ENCODE data around the gene MXD1. TPM values are rescaled to one million over a fixed set of nuclear protein-coding genes. Genes with fewer than 3 reads are reported as not detected.

MXD1 gene
- total RNA-seq, 1 donor from 2014 or later, result 30.5 TPM

DNA sequence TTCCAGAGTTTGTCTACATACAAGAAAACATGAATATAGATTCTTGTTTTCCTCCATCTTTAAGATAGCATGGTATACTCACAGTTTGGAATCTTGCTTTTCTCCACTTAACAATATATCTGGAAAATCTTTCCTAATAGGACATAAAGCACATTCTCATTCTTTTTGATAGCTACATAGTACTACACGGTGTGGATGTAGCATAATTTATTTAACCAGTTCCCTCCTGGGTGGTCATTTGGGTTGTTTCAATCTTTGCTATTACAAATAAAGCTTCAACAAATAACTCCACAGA lies 19.7 kb downstream of the MXD1 start:
- TF ChIP-seq, protein P1, sequence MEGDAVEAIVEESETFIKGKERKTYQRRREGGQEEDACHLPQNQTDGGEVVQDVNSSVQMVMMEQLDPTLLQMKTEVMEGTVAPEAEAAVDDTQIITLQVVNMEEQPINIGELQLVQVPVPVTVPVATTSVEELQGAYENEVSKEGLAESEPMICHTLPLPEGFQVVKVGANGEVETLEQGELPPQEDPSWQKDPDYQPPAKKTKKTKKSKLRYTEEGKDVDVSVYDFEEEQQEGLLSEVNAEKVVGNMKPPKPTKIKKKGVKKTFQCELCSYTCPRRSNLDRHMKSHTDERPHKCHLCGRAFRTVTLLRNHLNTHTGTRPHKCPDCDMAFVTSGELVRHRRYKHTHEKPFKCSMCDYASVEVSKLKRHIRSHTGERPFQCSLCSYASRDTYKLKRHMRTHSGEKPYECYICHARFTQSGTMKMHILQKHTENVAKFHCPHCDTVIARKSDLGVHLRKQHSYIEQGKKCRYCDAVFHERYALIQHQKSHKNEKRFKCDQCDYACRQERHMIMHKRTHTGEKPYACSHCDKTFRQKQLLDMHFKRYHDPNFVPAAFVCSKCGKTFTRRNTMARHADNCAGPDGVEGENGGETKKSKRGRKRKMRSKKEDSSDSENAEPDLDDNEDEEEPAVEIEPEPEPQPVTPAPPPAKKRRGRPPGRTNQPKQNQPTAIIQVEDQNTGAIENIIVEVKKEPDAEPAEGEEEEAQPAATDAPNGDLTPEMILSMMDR (IDR thresholded peaks at IDR 0.05; ENCODE audit: insufficient read depth, low read length, severe bottlenecking), result no peak
- peaks cover 37% of the 10 kb centered on the region for H3K36me3 ChIP-seq (ENCODE audit: control insufficient read depth, insufficient read depth, low read length)
- FAIRE-seq (no peak), DNase-seq (ENCODE audit: low read depth) (no peak)
- no peak overlapping the region for H3K4me3 ChIP-seq (ENCODE audit: low read depth, low read length)
- no peaks in the 10 kb centered on the region for H3K27me3 ChIP-seq (ENCODE audit: control insufficient read depth, insufficient read depth, low read length)

- Histone ChIP-seq H3K27me3 (ENCODE audit: control insufficient read depth, insufficient read depth, low read length) (no peaks in the 10 kb centered on the region), H3K4me3 (ENCODE audit: low read depth, low read length) (no peak overlapping the region), H3K36me3 (ENCODE audit: control insufficient read depth, insufficient read depth, low read length) (peaks cover 39% of the 10 kb centered on the region)
- DNase-seq (ENCODE audit: low read depth) (no peak), FAIRE-seq (no peak)
- TF ChIP-seq, protein P1 (IDR thresholded peaks at IDR 0.05; ENCODE audit: insufficient read depth, low read length, severe bottlenecking), result no peak
Measured at GRCh38 chr2:69935011-69935410, 20.1 kb downstream of the MXD1 start.

- TF ChIP-seq, protein P1 (IDR thresholded peaks at IDR 0.05; ENCODE audit: insufficient read depth, low read length, severe bottlenecking), result no peak
- Histone ChIP-seq H3K27me3 (ENCODE audit: control insufficient read depth, insufficient read depth, low read length) (no peaks in the 10 kb centered on the region), H3K4me3 (ENCODE audit: low read depth, low read length) (no peak overlapping the region), H3K36me3 (ENCODE audit: control insufficient read depth, insufficient read depth, low read length) (peaks cover 39% of the 10 kb centered on the region)
- no peak for FAIRE-seq
- no peak for DNase-seq (ENCODE audit: low read depth)
Measured at GRCh38 chr2:69936906-69937305, 22.0 kb downstream of the MXD1 start.

GRCh38 chr2:69937968-69938367 lies 23.1 kb downstream of the MXD1 start:
- Histone ChIP-seq H3K36me3 (ENCODE audit: control insufficient read depth, insufficient read depth, low read length) (peaks cover 39% of the 10 kb centered on the region), H3K4me3 (ENCODE audit: low read depth, low read length) (no peak overlapping the region), H3K27me3 (ENCODE audit: control insufficient read depth, insufficient read depth, low read length) (no peaks in the 10 kb centered on the region)
- DNase-seq (ENCODE audit: low read depth) (no peak), FAIRE-seq (no peak)
- TF ChIP-seq, protein P1 (IDR thresholded peaks at IDR 0.05; ENCODE audit: insufficient read depth, low read length, severe bottlenecking), result no peak

- no peak for DNase-seq (ENCODE audit: low read depth)
- Histone ChIP-seq H3K27me3 (ENCODE audit: control insufficient read depth, insufficient read depth, low read length) (no peaks in the 10 kb centered on the region), H3K4me3 (ENCODE audit: low read depth, low read length) (no peak overlapping the region), H3K36me3 (ENCODE audit: control insufficient read depth, insufficient read depth, low read length) (peaks cover 39% of the 10 kb centered on the region)
- FAIRE-seq, result no peak
- TF ChIP-seq, protein P1 (IDR thresholded peaks at IDR 0.05; ENCODE audit: insufficient read depth, low read length, severe bottlenecking), result no peak
Measured at GRCh38 chr2:69939722-69940121, 24.8 kb downstream of the MXD1 start.

GRCh38 chr2:69940691-69941090 lies 25.8 kb downstream of the MXD1 start:
- FAIRE-seq, result no peak

More at GRCh38 chr2:69940691-69941090, 25.8 kb downstream of the MXD1 start:
- Histone ChIP-seq H3K27me3 (ENCODE audit: control insufficient read depth, insufficient read depth, low read length) (no peaks in the 10 kb centered on the region), H3K4me3 (ENCODE audit: low read depth, low read length) (no peak overlapping the region), H3K36me3 (ENCODE audit: control insufficient read depth, insufficient read depth, low read length) (peaks cover 33% of the 10 kb centered on the region)
- TF ChIP-seq, protein P1 (IDR thresholded peaks at IDR 0.05; ENCODE audit: insufficient read depth, low read length, severe bottlenecking), result no peak
- no peak for DNase-seq (ENCODE audit: low read depth)
